Activated CD4-positive, alpha-beta T cell treated with anti-CD3 and anti-CD28 coated beads, Interleukin-2, amount 50 U/mL, for 24 hours (primary cell): ENCODE results near the gene ACOX3.

Experiments used
- DNase-seq, 2 donors: peaks; one replicate each; pipeline ENCODE4 v3.0.0-alpha.2; 2020; ENCODE audit warnings: low read depth in 1 of 2, low spot score in 1 of 2

ACOX3 gene

DNA sequence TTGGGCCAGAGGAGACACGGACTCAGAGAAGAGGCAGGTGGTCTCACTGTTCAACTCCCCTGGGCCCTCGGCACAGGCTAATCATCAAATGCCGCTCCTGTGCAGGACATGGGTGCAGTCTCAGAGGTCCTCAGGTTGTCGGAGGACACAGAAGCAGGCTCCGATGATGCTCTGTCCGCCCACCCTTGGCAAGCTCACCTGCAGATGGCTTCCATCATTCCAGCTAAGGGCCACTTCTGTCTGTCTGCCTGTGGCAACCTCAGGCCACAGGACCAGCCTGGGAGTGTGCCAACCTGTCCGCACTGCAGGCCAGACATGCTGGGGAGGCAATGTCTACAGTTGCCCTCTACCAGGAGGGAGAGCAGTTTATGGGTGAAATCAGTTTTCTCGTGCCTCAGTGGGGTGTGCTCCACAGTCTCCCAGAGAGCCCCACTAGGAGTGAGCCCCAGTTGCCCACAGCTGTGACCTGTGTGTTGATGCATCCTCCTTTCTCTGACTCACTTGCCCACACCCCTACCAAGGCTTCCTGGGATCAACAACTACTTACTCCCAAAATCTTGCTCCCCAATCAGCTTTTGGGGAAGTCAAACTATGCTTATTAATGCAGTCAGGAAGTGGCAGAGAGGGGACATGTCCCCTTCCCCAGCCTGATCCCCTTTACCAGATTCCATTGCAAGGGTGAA lies 115.1 kb downstream of the ACOX3 start:
- no peak for DNase-seq

DNA sequence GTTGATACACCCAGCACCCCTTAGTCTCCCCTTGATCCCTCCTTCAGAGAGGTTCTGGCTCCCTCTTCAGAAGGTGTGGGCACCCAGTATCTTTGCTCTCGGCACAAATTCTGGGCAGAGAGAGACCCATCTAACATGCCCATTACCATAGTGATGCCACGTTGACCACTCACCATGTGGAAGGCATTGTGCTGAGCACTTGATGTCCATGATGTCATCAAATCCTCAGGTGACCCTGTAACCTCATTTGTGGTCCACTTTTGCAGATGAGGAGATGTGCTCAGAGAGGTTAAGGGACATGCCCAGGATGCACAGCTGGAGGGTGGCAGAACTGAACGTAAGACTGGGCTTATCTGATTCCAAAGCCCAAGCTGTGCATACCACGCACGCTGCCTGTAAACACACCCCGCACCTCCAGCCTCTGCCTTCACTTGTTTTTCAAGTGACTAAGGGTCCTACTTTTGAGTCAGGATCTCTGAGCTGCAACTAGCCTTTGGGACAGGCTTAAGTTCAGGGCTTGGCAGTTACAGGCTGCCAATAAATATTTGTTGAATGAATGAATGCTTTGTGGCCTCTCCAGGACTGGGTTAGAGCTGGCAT lies 115.8 kb downstream of the ACOX3 start:
- DNase-seq = no peak

DNA sequence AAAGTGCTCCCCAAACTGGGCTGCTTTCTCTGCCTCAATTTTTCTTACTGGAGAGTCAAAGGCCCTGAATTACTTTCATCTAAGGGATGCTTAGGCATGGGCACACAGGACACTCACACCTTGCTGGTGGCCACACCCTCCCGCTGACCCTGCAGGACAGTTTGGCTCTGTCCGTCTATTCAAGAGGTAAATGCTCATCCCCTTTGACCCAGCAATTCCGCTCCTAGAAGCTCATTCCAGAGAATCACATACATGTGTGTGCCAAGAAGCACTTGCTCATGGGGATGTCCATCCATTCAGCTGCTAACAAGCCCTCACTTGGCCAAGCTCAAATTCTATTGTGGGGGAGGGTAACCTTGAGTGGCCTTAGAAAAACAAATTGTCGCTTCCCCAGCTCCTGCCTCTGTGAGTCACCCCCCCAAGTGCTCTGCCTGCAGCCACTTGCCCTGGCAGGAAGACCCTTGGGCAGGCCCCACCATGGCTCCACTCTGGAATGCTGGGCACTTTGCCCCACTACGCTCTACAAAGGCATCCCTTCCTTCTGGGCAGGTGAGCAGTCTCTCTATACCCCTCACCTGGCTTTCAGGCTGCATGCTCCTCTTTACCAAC lies 116.5 kb downstream of the ACOX3 start:
- DNase-seq = no peak

DNA sequence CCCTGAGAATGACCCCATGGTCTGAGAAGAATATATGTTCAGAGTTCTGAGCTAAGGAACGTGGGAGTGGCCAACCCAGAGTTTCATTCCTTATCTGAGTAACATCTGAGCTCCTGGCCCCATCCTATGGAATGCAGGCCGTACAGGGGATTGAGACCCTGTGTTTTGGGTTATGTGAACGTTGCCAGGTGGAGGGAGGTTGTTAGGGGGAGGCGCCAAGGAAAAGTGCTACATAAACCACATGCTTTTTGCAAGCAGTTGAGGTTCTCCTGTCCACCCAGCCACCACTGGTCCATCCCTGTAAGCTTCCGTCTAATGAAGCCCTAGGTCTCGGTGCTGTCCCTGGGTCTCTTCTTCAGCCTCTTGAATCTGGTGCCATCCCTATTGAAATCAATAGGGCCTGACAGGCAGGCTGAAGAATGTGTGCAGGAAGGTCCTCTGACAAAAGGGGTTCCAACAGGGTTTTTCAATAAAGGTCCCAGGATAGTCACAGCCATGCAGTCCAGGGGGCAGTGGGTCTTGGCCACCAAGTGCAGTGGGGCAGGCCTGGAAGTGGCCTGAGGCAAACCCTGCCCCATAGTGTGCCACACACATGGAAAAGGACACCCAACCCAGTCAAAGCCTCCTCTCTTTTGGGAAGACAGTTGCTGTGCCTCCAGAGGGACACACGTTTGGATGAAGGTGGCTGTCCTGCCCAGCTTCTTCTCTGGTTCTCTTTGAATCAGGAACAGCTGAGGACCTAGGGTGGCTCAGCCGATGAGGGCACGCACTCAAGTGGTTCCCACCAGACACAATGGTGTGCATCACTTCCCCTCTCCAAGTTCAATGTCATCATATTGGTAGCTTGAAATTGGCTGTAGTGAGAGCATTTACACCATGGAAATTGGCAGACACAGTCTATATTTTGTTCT lies 117.5 kb downstream of the ACOX3 start:
- no peak for DNase-seq

DNA sequence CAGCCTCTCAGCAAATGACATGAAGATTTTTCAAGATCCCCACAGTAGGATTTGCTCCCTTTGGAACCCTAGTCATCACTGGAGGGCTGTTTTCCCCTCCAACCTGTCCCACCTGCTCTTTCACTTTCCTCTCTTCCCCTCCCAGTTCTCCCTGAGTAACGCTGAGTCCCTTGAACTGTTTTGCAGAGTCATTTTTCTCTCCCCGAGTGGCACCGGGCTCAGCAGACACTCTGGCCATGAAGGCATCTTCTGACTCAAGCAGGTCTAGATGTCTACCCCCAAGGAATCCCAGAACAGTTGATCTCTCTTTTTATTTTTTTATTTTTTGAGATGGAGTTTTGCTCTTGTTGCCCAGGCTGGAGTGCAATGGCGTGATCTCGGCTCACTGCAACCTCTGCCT lies 118.8 kb downstream of the ACOX3 start:
- no peak for DNase-seq

DNA sequence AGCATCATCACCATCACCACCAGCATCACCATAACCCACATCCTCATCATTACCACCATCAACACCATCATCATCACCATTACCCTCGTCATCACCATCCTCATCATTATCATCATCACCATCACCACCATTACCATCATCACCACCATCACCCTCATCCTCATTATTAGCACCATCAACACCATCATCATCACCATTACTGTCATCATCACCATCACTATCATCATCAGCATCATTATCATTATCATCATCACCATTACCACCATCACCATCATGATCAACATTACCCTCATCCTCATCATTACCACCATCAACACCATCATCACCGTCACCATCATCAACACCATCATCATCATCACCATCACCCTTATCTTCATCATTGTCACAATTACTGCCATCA lies 119.3 kb downstream of the ACOX3 start:
- no peak for DNase-seq

DNA sequence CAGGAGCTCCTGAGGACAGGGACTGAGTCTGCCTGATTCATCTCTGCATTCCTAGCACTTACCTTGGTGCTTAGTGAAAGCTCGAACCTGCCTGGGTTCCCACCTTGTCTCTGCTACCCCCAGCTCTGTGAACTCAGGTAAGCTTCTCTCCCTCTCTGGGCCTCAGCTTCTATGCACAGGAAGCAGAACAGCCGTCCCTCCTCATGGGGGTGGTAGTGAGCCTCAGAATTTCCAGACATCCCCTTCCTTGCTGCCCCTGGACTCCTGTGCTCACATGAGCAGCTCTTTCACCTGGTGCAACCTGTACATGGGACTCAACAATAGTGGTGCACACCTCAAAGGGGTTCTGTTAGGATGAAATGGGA lies 120.2 kb downstream of the ACOX3 start:
- no peak for DNase-seq

DNA sequence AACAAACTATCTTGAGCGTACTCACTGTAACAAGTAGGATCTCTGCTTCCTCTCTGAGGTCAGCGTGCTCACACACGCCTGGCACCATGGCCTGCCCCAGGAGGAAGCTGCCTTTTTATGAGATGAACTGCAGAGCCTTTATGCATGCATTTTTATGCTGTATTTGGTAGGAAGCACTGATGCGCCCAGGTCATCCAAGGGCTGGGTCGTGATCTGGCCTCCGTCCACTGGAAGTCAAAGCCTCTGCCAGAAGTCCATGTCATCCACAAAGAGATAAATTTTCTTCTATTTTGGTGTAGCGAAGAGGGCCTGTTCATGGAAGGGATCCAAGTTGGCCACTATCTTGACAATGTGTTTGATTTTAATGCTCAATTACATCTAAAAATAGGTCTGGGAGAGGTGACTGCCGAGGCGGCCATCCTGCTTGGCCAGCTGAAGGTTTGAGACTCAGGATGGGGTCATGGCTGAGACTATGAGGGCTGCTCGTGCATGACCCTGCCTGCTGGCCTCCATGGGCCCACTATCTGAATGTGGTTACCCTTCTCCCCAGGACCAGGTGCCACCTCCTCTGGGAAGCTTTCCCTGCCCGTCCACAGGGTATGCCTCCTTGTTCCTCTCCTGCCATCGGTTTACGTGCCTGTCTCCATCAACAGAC lies 120.7 kb downstream of the ACOX3 start:
- DNase-seq = no peak

DNA sequence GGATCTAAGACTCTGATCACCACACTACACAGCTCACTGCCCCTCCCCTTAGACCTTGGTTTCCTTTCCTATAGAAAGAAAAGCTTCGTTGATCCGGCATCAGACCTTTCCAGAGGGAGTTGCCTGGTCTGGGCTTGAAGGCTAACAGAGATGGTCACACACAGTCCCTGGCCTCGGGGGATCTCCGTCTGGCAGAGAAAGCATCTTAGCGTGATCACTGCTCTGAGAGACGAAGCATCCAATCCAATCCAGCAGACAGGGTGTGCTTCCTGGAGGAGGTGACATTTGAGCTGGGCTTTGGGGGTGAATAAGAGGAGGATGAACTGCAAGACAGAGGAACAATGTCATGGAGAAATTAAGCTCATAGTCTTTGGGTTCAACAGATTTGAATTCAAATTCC lies 121.5 kb downstream of the ACOX3 start:
- DNase-seq = no peak

DNA sequence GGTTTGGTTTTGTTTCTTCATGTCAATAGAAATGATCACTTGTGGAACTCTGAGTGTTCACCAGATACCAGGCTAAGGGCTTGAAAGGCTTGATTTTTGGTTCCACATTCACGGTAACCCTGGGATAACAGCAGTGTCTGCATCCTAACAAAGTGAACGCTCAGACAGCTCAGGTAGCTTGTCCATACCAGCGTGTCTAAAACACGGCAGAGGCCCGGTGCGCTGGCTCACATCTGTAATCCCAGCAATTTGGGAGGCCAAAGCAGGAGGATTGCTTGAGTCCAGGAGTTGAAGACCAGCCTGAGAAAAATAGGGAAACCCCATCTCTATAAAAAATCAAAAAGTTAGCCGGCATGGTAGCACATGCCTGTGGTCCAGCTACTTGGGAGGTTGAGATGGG lies 122.0 kb downstream of the ACOX3 start:
- no peak for DNase-seq

DNA sequence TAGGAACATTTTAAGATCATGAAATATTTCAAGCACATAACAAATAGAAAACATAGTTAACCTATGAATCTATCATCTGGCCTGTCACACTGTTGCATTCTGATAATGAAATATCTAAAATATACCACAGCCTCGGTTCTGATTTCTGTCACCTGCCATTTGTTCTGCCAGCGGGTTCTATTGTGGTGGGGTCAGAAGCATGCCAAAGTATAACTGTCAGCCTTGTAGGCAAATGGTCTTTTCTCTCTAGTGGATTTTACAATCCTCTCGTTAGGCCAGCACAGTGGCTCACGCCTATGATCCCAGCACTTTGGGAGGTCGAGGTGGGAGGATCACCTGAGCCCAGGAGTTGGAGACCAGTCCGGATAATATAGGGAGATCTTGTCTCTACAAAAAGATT lies 123.0 kb downstream of the ACOX3 start:
- DNase-seq = no peak

DNA sequence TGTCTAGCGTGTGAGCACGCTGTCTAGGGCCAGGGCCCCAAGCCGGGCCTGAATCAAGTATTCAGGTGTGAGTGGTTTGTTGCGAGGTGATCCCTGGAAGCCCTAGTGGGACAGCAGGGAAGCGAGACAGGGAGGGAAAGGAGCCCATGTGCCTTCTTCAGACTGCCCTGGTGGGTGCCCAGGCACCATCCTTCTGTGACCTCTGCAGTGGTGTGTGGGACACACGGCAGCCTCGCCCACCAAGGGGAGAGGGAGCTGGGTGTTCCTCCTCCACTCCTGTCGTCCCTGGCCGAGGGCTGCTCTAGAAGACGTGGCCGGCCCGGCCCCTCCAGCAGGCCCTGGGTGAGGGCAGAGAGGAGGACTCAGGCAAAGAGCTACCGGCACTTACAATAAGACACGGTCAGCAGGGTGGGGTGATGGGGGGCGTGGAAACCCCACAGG lies 123.6 kb downstream of the ACOX3 start:
- no peak for DNase-seq
